Activated CD8-positive, alpha-beta memory T cell treated with anti-CD3 and anti-CD28 coated beads for 48 hours (primary cell): ENCODE results near the gene BCL7C.
A peak's percentile ranks its signal among the peaks of the same experiment; 100 is the strongest.
"Not testable (repeated sequence)": the region's sequence is repeated elsewhere in the genome, so short reads cannot be mapped to it uniquely, and the experiment has no call there.

Source experiments
- DNase-seq, 3 experiments: peaks; one replicate each; pipeline ENCODE4 v3.0.0-alpha.2; 2020; ENCODE audit warnings: low read depth in 2 of 3, low spot score in 2 of 3

Gene BCL7C

DNA sequence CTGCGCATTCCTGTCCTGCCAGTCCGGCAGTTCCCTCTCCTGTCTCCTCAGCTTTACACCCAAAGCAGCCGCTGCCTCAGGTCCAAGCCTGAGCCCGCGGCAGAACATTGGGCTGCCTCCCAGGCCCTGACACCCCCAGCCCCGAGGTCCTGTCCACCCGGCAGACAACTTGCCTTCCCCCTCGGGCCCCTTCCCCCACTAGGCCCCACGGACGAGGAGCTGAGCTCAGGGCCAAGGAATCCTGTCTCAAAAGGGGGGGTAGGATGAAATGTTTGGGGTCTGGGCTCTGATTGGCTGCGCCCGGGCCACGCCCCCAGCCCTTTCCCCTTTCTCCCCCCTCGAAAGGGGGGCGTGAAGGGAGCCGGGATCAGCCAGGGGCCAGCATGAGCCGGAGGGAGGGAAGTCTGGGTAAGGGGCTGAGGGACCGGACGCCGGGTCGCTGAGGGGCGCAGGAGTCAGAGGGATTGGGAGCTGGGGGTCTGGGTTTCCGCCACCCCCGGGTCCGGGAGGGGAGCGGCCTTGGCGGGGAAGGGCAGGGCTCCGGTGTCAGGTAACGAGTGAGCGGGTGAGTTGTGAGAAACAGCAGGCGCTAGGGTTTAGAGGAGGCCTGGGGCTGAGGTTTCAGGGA lies 2.5 kb upstream of the BCL7C start, which contains the start of gene CTF1:
TSS of gene CTF1 (plus strand) at position 354 of the 628 bp plus-strand sequence. CDS start at position 384, 30 bp downstream.
- DNase-seq = no peak

DNA sequence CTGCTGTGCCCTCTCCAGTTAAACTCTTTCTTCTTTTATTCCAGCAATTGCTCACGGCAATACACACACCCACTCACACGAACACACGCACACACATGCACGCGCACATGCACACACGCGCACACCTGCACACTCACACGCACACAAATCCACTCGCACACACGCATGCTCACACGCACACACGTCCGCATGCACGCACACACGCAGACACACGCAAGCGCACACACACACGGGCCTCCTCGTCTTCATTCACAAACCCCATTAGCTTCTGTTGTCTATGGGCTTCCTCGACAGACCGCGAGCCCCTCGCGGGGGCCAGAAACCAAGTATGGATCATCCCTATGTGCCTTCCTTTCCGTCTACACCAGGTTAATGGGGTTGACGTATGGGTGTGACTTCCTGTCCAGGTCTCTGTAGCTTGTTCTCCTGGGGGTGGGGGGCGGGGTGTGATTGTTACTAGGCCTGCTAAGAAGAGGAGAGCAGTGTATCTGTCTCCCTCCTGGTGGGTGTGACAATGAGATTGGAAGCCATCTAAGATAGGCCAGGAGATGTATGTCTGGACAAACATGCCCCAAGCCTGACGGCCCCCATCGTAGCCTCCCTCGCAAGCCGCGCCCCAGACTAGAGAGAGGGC lies 1.9 kb upstream of the BCL7C start:
- DNase-seq = no peak

DNA sequence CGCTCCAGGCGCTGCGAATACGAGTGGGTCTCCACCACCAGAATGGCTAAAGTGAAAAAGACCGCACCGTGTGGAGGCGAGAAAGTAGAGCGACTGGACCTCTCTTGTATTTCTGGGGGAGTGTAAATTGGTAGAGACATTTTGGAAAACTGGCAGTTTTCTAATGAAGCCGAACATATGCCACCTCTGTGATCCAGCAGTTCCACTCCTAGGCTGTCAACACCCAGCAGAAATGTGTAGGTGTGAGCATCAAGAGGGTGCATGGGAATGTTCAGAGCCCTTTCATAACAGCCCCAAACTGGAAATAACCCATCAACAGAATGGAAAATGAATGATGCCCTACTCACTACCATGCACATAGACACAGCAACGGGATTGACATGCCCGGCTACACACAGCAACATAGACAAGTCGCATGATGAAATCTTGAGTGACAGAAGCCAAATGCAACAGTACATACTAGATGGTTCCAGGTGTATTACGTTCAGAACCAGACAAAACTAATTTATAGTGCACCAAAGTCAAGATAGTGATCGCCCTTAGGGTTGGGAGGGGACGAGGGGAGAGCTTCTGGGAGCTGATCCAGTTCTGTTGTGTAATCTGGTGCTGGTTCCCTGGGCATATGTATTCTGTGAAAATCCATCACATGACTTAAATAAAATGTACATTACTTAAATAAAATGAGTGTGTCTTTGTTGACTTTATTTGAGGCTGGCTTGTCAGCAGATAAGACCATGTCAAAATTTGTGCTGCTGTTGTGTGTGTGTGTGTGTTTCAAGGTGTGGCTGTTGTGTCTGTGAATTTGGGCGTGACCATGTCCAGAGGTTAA lies 877 bp upstream of the BCL7C start:
- DNase-seq = no peak

DNA sequence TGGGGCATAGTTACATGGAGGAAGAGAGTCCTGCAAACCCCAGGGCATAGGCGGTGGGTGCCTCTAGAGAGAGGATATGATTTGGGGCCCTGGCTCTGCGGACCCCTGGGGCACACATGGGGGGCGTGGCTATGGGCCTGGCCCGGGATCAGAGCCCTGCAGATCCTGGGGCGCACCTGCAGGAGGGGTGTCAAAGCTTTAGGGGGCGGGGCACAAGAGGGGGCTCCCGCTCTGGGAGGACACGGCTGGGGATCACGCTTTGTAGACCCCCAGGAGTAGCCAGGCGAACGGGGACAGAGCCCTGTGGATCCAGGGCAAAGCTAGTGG lies 497 bp downstream of the BCL7C start:
- no peak for DNase-seq

DNA sequence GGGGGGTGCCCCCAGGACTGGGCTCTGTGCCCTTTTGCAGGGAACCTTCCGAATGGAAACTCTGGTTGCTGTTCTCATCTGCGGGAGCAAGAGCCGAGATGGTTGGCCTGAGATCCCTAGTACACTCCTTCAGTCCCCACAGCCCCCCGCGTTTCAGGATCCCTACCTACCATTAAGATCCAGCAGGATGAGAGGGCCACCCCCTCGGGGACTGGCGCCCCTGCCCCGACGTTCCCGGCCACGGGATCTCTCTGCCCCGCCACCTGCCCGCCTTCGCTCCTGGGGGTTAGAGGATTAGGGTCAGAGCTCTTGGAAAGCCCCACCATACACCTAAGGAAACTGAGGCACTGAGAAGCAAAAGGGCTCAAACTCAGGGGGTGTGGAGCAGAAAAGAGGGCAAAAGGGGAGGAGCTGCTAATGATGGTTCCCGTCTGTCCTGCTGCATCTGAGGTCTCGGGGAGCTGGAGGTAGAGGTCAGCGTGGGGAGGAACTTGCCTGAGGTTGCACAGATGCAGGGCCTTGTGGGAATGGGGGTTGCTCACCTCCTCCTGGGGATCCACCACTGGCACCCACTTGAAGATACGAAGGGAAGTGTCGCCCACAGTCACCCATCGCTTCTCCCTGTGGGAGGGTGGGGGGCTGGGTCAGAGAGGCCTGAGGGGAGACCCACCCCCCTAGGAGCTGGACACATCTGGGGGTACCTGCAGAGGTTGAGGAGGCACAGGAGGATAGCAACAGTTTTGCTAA lies 1.0 kb downstream of the BCL7C start:
- no peak for DNase-seq

DNA sequence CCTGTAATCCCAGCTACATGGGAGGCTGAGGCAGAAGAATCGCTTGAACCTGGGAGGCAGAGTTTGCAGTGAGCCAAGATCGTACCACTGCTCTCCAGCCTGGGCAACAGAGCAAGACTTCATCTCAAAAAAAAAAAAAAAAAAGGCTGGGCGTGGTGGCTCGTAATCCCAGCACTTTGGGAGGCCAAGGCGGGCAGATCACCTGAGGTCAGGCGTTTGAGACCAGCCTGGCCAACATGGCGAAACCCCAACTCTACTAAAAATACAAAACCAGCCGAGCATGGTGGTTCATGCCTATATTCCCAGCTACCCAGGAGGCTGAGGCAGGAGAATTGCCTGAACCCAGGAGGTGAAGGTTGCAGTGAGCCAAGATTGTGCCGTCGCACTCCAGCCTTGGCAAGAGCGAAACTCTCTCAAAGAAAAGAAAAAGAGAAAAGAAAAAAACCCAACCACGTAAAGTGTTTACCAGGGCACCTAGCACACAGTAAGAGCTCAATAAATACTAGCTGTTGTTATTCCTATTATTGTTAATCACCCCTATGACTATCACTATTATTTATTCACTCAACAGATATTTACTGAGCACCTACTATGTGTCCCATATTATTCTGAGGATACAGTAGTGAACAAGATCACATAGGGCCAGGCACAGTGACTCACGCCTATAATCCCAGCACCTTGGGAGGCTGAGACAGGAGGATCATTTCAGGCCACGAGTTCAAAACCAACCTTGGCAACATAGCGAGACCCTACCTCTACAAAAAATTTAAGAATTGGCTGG lies 2.6 kb downstream of the BCL7C start:
- not testable (repeated sequence) for DNase-seq

DNA sequence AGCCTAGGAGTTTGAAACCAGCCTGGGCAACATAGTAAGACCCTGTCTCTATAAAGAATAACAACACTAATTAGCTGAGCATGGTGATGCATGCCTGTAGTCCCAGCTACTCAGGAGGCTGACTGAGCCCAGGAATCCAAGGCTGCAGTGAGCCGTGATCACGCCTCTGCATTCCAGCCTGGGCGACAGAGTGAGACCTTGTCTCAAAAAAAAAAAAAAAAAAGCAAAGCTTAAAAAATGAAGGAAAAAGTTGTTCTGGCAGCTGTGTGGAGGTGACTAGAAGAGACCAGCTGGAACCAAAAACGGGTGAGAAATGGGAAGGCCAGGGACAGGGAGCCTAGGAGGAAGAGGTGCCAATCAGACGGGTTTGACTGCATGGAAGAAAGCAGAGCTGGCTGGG lies 4.2 kb downstream of the BCL7C start:
- no peak for DNase-seq

DNA sequence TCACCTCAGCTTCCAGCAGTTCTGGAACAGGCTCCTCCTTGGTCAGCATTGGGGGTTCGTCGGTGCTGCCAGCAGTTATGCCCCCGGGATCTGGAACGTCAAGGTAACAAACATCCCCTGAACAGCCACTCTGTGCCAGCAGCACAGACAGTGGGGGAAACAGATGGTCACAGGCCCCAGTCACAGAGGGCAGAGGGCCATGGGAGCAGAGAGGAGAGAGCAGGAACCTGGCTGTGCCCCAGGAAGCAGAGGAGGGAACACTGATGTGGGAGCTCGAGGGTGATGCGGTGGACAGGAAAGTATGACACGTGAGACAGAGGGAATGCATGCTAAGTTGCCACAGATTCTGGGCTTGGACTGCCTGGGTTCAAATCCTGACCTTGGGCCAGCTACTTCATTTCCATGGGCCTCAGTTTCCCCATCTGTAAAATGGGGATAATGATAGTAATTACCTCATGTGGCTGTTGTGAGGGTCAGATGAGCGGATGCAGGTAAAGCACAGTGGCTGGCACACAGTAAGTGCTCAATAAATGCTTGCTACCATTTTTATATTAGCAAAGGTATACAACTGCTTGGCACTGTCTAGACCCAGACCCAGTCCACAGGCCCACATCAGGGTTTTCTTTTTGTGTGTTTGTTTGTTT lies 4.9 kb downstream of the BCL7C start:
- no peak for DNase-seq

DNA sequence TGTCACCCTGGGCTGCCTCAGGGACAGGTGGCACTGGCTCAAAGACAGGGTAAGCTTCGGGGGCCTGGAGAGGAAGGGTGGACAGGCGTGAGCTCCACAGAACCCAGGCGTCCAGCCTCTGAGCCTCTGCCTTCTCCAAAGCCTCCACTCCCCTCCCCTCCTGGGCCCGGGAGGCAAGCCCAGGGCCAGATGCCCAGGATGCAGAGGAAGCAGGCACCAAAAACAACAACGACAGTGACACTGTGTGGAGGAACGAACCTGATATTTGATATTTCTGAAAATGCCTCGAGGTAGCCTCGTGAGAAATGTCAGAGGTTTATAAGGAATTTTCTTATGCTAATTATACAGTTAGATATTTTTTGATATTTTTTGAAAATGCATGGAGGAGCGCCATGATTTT lies 6.0 kb downstream of the BCL7C start:
- no peak for DNase-seq

DNA sequence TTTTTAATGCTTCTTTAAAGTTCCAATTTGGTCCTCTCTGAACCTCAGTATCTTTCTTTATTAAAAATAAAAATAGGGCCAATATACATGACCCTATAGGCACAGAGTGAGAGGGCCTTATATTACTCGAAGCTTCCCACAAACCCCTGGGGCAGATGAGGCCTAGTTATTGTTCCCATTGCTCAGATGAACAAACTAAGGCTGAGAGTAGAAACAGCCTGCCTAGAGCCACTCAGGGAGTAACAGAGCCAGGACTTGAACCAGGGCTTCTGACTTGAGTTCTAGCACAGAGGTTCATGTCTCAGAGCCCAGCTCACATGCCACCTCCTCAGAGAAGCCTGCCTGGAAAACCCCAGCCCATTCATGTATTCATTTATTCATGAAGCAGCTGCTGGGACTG lies 7.7 kb downstream of the BCL7C start:
- no peak for DNase-seq

DNA sequence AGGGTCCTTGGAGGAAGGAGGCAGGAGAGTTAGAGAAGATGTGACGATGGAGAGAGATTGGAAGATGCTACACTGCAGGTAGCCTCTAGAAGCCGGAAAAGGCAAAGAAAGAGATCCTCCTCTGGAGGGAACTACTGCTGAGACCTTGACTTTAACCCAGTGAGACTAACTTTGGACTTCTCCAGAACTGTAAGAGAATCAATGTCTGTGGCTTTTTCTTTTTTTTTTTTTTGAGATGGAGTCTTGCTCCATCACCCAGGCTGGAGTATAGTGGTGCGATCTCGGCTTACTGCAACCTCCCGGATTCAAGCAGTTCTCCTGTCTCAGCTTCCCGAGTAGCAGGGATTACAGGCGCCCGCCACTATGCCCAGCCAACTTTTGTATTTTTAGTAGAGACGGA lies 8.7 kb downstream of the BCL7C start:
- no peak for DNase-seq

DNA sequence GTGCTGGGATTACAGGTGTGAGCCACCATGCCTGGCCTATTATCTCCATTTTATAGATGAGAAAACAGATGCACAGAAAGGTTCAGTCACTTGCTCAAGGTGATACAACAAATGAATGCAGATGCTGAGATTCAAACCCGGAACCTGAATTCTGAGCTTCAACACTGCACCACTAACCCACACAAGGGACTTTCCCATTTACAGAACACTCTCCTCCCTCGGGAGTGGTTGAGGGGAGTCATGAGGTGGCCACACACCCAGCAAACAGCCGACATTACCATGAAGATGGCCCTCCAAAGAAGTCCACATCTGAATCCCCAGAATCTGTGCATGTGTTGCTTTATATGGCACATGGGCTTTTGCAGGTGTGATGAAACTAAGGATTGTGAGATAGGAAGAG lies 9.1 kb downstream of the BCL7C start:
- DNase-seq = no peak

DNA sequence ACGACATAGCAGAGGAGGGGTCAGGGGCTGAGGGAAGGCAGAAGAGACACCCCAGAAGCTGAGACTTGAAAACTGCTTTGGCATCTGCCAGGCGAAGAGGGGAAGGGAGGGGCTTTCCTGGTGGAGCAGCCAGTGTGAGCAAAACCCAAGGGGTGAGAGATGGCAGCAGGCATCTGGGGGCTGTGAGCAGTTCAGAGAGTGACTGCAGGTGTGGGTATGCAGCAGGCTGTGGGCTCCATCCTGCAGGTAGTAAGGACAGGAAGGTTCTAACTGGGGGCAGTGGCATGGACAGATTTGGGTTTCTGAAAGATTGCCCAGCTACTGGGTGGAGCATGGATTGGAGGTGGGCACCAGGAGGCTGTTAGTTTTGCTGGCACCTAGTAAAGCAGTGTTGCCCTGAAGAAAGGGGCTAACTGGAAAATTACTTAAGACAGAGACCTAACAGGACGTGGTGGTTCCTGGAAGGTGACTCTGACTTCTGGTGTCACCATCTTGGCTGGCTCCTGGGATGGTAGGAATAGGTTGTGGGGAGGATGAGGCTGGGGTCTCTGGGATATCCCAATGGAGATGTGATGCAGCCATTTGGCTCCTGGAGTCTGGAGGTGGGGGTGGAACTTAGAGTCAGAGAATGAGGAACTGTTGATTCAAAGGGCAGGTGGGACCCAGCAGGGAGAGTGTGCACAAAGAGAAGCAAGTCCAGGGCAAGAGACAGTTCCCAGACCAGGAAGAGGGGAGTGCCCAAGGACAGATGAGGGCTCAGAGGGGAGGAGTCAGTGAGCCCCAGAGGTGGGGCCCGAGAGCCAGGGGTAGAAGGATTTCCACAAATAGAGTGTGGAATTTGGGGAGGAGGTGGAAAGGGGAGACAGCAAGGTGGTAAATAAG lies 11.2 kb downstream of the BCL7C start:
- DNase-seq = no peak

DNA sequence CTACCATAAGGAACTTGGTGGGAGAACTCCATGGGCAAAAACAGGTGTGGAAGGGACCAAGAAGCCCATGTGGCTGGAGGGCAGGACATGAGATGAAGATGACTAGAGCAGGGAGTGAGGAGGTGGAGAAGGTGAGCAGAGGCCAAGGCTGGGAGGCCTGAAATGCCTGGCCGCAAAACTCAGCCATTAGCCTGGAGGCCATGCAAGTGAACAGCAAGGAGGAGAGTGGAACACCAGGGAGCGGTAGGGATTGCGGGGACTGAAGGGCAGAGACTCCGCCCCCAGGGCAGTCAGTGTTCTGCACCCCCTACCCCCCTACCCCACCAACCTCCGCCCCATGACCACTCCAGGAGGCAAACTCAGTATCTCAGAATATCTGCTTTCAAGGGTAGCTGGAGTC lies 17.0 kb downstream of the BCL7C start:
- no peak for DNase-seq

DNA sequence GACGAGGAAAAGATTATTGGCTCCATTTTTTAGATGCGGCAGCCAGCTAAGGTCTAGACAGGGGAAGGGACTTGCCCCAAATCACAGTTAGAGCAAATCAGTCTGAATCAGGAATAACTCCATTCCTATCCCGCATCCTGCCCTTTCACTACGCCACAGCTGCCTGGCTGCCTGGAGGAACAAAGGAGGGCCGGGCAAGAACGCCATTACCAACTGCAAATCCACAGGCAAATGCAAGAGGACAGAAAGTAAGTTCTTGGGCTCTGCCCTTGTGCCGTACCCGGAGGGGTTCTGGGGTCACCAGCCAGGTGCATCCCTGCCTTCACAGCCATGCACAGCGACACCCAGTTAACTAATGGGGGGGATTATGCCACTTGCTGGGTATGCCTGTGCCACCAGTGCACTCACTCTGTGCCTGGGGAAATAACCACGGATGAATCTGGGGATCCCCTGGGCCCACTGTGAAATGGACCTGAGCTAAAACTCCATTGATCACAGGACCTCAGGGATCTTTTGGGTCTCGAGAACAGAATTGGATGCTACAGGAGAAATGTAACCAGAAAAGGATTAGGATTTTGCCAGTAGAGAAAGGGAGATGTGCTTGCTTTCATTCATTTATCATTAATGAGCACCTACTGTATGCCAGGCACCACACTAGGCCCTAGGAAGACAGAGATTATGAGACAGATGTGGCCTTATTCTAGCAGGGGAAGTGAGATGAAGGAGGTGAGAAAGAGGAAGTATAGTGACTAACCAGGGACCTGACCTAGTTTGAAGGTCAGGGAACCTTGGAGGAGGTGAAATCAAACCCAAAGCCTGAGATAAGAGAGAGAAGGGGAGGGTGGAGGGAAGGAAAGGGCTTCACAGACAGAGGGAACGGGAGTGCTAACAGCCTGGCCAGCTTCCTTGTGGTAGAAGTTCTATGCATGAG lies 17.7 kb downstream of the BCL7C start:
- peak in 1 of 3 experiments; percentile 11 for DNase-seq

DNA sequence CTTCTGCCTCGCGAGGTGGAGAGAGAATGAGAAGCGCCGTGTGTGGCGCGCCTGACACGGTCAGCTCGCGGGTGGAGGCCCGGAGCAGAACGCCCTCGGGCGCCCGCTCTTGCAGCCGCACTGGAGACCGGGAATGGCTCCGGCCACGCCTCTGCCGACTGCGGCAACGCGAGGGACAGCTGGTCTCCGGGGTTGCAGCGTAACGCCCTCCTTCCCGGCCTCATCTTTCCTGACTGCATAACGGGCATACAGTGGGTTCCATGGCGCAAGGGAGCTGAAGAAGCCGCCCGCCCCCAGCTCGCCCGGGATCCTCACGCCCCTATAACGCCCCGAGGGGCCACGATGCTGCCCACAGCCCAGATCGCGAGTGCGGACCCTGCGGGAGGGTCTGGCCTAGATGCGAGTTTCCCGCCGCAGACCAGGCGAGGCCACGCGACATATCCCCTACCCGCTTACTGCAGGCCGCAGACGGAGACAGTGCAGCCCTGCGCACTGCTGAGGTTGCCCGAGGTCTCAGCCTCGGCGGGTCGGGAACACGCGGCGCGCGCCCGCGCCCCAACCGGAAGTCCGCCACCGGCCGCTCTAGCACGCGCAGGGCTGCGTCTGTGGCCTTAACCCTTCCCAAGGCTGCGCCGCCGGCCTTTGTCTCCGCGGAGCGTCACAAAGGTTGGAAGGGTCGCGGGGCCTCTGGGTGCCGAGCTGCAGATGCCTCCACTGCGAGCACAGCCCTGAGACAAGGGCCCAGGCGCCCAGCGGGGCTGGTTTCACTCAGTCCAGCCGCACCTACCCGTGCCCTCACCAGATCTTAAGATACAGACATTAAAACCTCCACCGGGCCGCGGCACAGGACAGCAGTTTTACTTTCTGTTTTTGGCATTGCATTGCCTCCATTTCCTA lies 18.8 kb downstream of the BCL7C start:
- peak; percentile 77 to 79 (median 79) for DNase-seq

DNA sequence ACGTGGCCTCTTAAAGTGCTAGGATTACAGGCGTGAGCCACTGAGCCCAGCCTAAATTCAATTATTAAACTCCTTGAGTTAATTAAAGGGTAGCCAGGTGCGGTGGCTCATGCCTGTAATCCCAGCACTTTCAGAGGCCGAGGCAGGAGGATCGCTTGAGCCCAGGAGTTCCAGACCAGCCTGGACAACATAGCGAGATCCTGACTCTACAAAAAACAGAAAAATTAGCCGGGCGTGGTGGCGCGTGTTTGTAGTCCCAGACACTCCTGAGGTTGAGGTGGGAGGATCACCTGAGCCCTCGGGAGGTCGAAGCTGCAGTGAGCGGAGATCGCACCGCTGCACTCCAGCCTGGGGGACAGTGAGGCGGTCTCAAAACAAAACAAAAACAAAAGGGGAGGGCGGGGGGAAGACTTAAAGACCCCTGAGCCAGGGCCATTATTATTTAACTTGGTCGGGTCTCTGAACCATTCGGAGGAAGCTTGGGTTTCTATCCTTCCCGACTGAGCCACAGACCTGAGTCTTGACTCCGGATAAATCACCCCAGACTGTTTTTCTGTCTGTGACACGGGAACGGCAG lies 19.5 kb downstream of the BCL7C start:
- DNase-seq = no peak
